Mesendoderm (in vitro differentiated cells): ENCODE results near the gene MX1.

Experiments
- DNase-seq: peaks from one replicate; pipeline ENCODE4 v3.0.0; 2013
- H2AK5ac ChIP-seq: 2 replicates; pipeline ENCODE4 v1.6.1; 2013; ENCODE audit warnings: low read length, inconsistent platforms
- H2BK120ac ChIP-seq: 2 replicates; pipeline ENCODE4 v1.6.1; 2013; ENCODE audit warnings: low read depth, mild to moderate bottlenecking, low read length, moderate library complexity, mixed read lengths
- H2BK15ac ChIP-seq: replicated peaks from 2 replicates; pipeline ENCODE4 v1.6.1; 2013; ENCODE audit warnings: low read depth, mild to moderate bottlenecking, moderate library complexity
- H2BK5ac ChIP-seq: 2 replicates; pipeline ENCODE4 v1.6.1; 2013; ENCODE audit warnings: low read length, inconsistent platforms
- H3K18ac ChIP-seq: 2 replicates; pipeline ENCODE4 v1.6.1; 2013; ENCODE audit warnings: mild to moderate bottlenecking, low read length, mixed read lengths
- H3K23ac ChIP-seq: one replicate; pipeline ENCODE4 v1.6.1; 2013; ENCODE audit warnings: low read length
- H3K27ac ChIP-seq: 2 replicates; pipeline ENCODE4 v1.5.1; 2013; ENCODE audit warnings: low read depth, mild to moderate bottlenecking, inconsistent platforms, low read length, moderate library complexity
- H3K27me3 ChIP-seq: 2 replicates; pipeline ENCODE4 v1.6.1; 2013; ENCODE audit warnings: low read length, control low read depth, mild to moderate bottlenecking, inconsistent platforms; ENCODE audit not compliant: insufficient read depth, poor library complexity
- H3K36me3 ChIP-seq: 2 replicates; pipeline ENCODE4 v1.6.1; 2013; ENCODE audit warnings: low read length, inconsistent platforms; ENCODE audit not compliant: control insufficient read depth, insufficient read depth
- H3K4ac ChIP-seq: one replicate; pipeline ENCODE4 v1.6.1; 2013; ENCODE audit warnings: low read depth, mild to moderate bottlenecking, low read length, moderate library complexity
- H3K4me1 ChIP-seq: 2 replicates; pipeline ENCODE4 v1.6.1; 2013; ENCODE audit warnings: low read depth, low read length, inconsistent platforms; ENCODE audit not compliant: control insufficient read depth
- H3K4me2 ChIP-seq: 2 replicates; pipeline ENCODE4 v1.6.1; 2013; ENCODE audit warnings: low read length
- H3K4me3 ChIP-seq: 2 replicates; pipeline ENCODE4 v1.5.1; 2013; ENCODE audit warnings: mild to moderate bottlenecking, low read length
- H3K56ac ChIP-seq: one replicate; pipeline ENCODE4 v1.6.1; 2013; ENCODE audit warnings: low read length
- H3K79me1 ChIP-seq: 2 replicates; pipeline ENCODE4 v1.6.1; 2013; ENCODE audit warnings: low read length, inconsistent platforms
- H3K79me2 ChIP-seq: 2 replicates; pipeline ENCODE4 v1.6.1; 2013; ENCODE audit warnings: mild to moderate bottlenecking, low read length; ENCODE audit not compliant: control insufficient read depth, insufficient read depth
- H3K9ac ChIP-seq: 2 replicates; pipeline ENCODE4 v1.6.1; 2013; ENCODE audit warnings: low read length, inconsistent platforms
- H4K5ac ChIP-seq: one replicate; pipeline ENCODE4 v1.6.1; 2013; ENCODE audit warnings: low read length
- H4K8ac ChIP-seq: one replicate; pipeline ENCODE4 v1.6.1; 2013; ENCODE audit warnings: low read depth, mild to moderate bottlenecking, control low read depth, low read length, moderate library complexity
- WGBS: extraction: QIAGEN DNeasy Blood & Tissue Kit; methylation state at CpG from one replicate; pipeline ENCODE4 v1.1.7; 2013; ENCODE audit warnings: low lambda C conversion rate, missing lambda C conversion rate; ENCODE audit not compliant: insufficient coverage; ENCODE audit errors: extremely low coverage; 5-methylcytosine and 5-hydroxymethylcytosine counted together

MX1 gene

GRCh38 chr21:41483973-41484372 lies 57.9 kb downstream of the MX1 start:
- H3K27me3 ChIP-seq = no peaks in the 10 kb centered on the region
- no peak overlapping the region for H2BK15ac ChIP-seq
- no peak overlapping the region for H4K5ac ChIP-seq
- no peak for DNase-seq
- WGBS = no CpG with 5 or more reads among the region's 4 CpGs
- H3K9ac ChIP-seq = no peak overlapping the region
- H3K4ac ChIP-seq = no peak overlapping the region
- H3K27ac ChIP-seq = no peak overlapping the region
- H3K4me1 ChIP-seq = peaks cover 2% of the 10 kb centered on the region
- no peak overlapping the region for H3K18ac ChIP-seq
- H2AK5ac ChIP-seq = no peak overlapping the region
- H4K8ac ChIP-seq = no peak overlapping the region
- H3K23ac ChIP-seq = no peak overlapping the region
- H3K4me3 ChIP-seq = no peak overlapping the region
- no peak overlapping the region for H3K56ac ChIP-seq
- no peaks in the 10 kb centered on the region for H3K79me2 ChIP-seq
- no peak overlapping the region for H2BK5ac ChIP-seq
- H2BK120ac ChIP-seq = no peak overlapping the region
- H3K79me1 ChIP-seq = no peaks in the 10 kb centered on the region
- no peak overlapping the region for H3K4me2 ChIP-seq
- H3K36me3 ChIP-seq = no peaks in the 10 kb centered on the region

- Histone ChIP-seq H3K4ac (no peak overlapping the region), H3K4me2 (no peak overlapping the region), H4K8ac (no peak overlapping the region), H3K79me1 (no peaks in the 10 kb centered on the region), H3K4me3 (no peak overlapping the region), H2BK5ac (no peak overlapping the region), H3K4me1 (peaks cover 2% of the 10 kb centered on the region), H3K79me2 (no peaks in the 10 kb centered on the region), H3K18ac (no peak overlapping the region), H2AK5ac (no peak overlapping the region), H3K56ac (no peak overlapping the region), H3K27ac (no peak overlapping the region), H3K27me3 (no peaks in the 10 kb centered on the region), H2BK15ac (no peak overlapping the region), H3K23ac (no peak overlapping the region), H3K9ac (no peak overlapping the region), H3K36me3 (no peaks in the 10 kb centered on the region), H2BK120ac (no peak overlapping the region), H4K5ac (no peak overlapping the region)
- no CpG with 5 or more reads among the region's 6 CpGs for WGBS
- no peak for DNase-seq
Measured at GRCh38 chr21:41487082-41487481, 61.0 kb downstream of the MX1 start.

- Histone ChIP-seq H3K18ac (no peak overlapping the region), H3K27ac (no peak overlapping the region), H4K5ac (no peak overlapping the region), H3K79me1 (no peaks in the 10 kb centered on the region), H2BK120ac (no peak overlapping the region), H2BK15ac (no peak overlapping the region), H3K4me2 (no peak overlapping the region), H3K4ac (no peak overlapping the region), H3K27me3 (no peaks in the 10 kb centered on the region), H3K4me1 (peaks cover 2% of the 10 kb centered on the region), H3K56ac (no peak overlapping the region), H4K8ac (no peak overlapping the region), H2AK5ac (no peak overlapping the region), H3K36me3 (no peaks in the 10 kb centered on the region), H3K79me2 (no peaks in the 10 kb centered on the region), H3K4me3 (no peak overlapping the region), H2BK5ac (no peak overlapping the region), H3K23ac (no peak overlapping the region), H3K9ac (no peak overlapping the region)
- WGBS = no CpG with 5 or more reads among the region's 14 CpGs
- no peak for DNase-seq
Measured at GRCh38 chr21:41488080-41488479, 62.0 kb downstream of the MX1 start.

GRCh38 chr21:41489329-41489728 lies 63.3 kb downstream of the MX1 start:
- no peak overlapping the region for H2BK5ac ChIP-seq
- DNase-seq = no peak
- no peak overlapping the region for H2BK15ac ChIP-seq
- H3K18ac ChIP-seq = no peak overlapping the region
- no peak overlapping the region for H2AK5ac ChIP-seq
- H3K4ac ChIP-seq = no peak overlapping the region
- no peaks in the 10 kb centered on the region for H3K36me3 ChIP-seq
- no peaks in the 10 kb centered on the region for H3K79me1 ChIP-seq
- H3K4me3 ChIP-seq = no peak overlapping the region
- H3K4me1 ChIP-seq = peaks cover 2% of the 10 kb centered on the region
- H3K27me3 ChIP-seq = no peaks in the 10 kb centered on the region
- H3K79me2 ChIP-seq = no peaks in the 10 kb centered on the region
- H3K27ac ChIP-seq = no peak overlapping the region
- H3K4me2 ChIP-seq = no peak overlapping the region
- no peak overlapping the region for H3K56ac ChIP-seq
- no peak overlapping the region for H4K8ac ChIP-seq
- no peak overlapping the region for H2BK120ac ChIP-seq
- no CpG with 5 or more reads among the region's 7 CpGs for WGBS
- no peak overlapping the region for H4K5ac ChIP-seq
- no peak overlapping the region for H3K23ac ChIP-seq
- no peak overlapping the region for H3K9ac ChIP-seq

GRCh38 chr21:41490330-41490729 lies 64.3 kb downstream of the MX1 start:
- Histone ChIP-seq H2BK15ac (no peak overlapping the region), H3K79me2 (no peaks in the 10 kb centered on the region), H3K4me1 (peaks cover 2% of the 10 kb centered on the region), H3K4ac (no peak overlapping the region), H2AK5ac (no peak overlapping the region), H3K4me2 (no peak overlapping the region), H3K27me3 (no peaks in the 10 kb centered on the region), H3K18ac (no peak overlapping the region), H3K23ac (no peak overlapping the region), H3K4me3 (no peak overlapping the region), H3K56ac (no peak overlapping the region), H2BK120ac (no peak overlapping the region), H3K36me3 (no peaks in the 10 kb centered on the region), H3K79me1 (no peaks in the 10 kb centered on the region), H4K5ac (no peak overlapping the region), H2BK5ac (no peak overlapping the region), H3K27ac (no peak overlapping the region), H4K8ac (no peak overlapping the region), H3K9ac (no peak overlapping the region)
- no peak for DNase-seq
- no CpG with 5 or more reads among the region's 4 CpGs for WGBS

- H2BK5ac ChIP-seq = no peak overlapping the region
- H3K56ac ChIP-seq = no peak overlapping the region
- H3K4me3 ChIP-seq = no peak overlapping the region
- no peak overlapping the region for H3K9ac ChIP-seq
- no peaks in the 10 kb centered on the region for H3K79me2 ChIP-seq
- no peak overlapping the region for H2BK120ac ChIP-seq
- no peak overlapping the region for H2BK15ac ChIP-seq
- H4K5ac ChIP-seq = no peak overlapping the region
- no peak overlapping the region for H3K27ac ChIP-seq
- no peak for DNase-seq
- no peak overlapping the region for H4K8ac ChIP-seq
- no peak overlapping the region for H3K18ac ChIP-seq
- no peak overlapping the region for H3K4ac ChIP-seq
- no peaks in the 10 kb centered on the region for H3K79me1 ChIP-seq
- H3K4me2 ChIP-seq = no peak overlapping the region
- no CpG with 5 or more reads among the region's 6 CpGs for WGBS
- H2AK5ac ChIP-seq = no peak overlapping the region
- H3K27me3 ChIP-seq = no peaks in the 10 kb centered on the region
- peaks cover 2% of the 10 kb centered on the region for H3K4me1 ChIP-seq
- H3K23ac ChIP-seq = no peak overlapping the region
- no peaks in the 10 kb centered on the region for H3K36me3 ChIP-seq
Measured at GRCh38 chr21:41491412-41491811, 65.4 kb downstream of the MX1 start.
